GM19043 (cell line): Measurements from ENCODE around the gene ABCC9.
"Not testable (repeated sequence)": the region's sequence is repeated elsewhere in the genome, so short reads cannot be mapped to it uniquely, and the experiment has no call there.

ENCODE experiments used
- ATAC-seq: cut with Tn5 transposase; IDR thresholded peaks from one replicate; pipeline ENCODE4 v1.9.1; 2021; ENCODE audit warnings: low read depth; ENCODE audit not compliant: unreplicated experiment

The ABCC9 gene

GRCh38 chr12:21823581-21823980 is 117.6 kb downstream of the ABCC9 start:
- ATAC-seq: no peak

- ATAC-seq: no peak
These were observed 121.5 kb downstream of the ABCC9 start for GRCh38 chr12:21819678-21820077.

GRCh38 chr12:21819236-21819635 is 122.0 kb downstream of the ABCC9 start:
- ATAC-seq: no peak

- no peak for ATAC-seq
These were observed 122.6 kb downstream of the ABCC9 start for GRCh38 chr12:21818627-21819026.

GRCh38 chr12:21815306-21816062 is 125.7 kb downstream of the ABCC9 start:
- ATAC-seq: no peak

- no peak for ATAC-seq
These were observed 126.4 kb downstream of the ABCC9 start for GRCh38 chr12:21814814-21815213.

- no peak for ATAC-seq
These were observed 126.9 kb downstream of the ABCC9 start for GRCh38 chr12:21814327-21814726.

GRCh38 chr12:21813751-21814150 is 127.5 kb downstream of the ABCC9 start:
- ATAC-seq: no peak

GRCh38 chr12:21813125-21813524 is 128.1 kb downstream of the ABCC9 start:
- ATAC-seq: no peak

GRCh38 chr12:21812340-21812739 is 128.9 kb downstream of the ABCC9 start:
- ATAC-seq: not testable (repeated sequence)

- ATAC-seq: no peak
These were observed 132.1 kb downstream of the ABCC9 start for GRCh38 chr12:21809100-21809499.

GRCh38 chr12:21806255-21806654 is 135.0 kb downstream of the ABCC9 start:
- no peak for ATAC-seq

- no peak for ATAC-seq
These were observed 139.5 kb downstream of the ABCC9 start for GRCh38 chr12:21801522-21802288.

- ATAC-seq: no peak
These were observed 141.2 kb downstream of the ABCC9 start for GRCh38 chr12:21800011-21800410.

- no peak for ATAC-seq
These were observed 143.7 kb downstream of the ABCC9 start for GRCh38 chr12:21797539-21797938.

- ATAC-seq: no peak
These were observed 145.4 kb downstream of the ABCC9 start for GRCh38 chr12:21795648-21796328.

- ATAC-seq: not testable (repeated sequence)
These were observed 146.2 kb downstream of the ABCC9 start for GRCh38 chr12:21794807-21795595.

GRCh38 chr12:21789687-21790086 is 151.5 kb downstream of the ABCC9 start:
- ATAC-seq: not testable (repeated sequence)

- no peak for ATAC-seq
These were observed 152.9 kb downstream of the ABCC9 start for GRCh38 chr12:21788089-21788983.
